ENCODE results near the gene FIG4. TPM values are rescaled to one million over a fixed set of nuclear protein-coding genes. Genes with fewer than 3 reads are reported as not detected.
"Not testable (repeated sequence)": the region's sequence is repeated elsewhere in the genome, so short reads cannot be mapped to it uniquely, and the experiment has no call there.

The FIG4 gene
- total RNA-seq, 1 donor = 27.1 TPM

- no peaks in the 10 kb centered on the region for H3K4me1 ChIP-seq (ENCODE audit: insufficient read depth, low read length)
These were observed 162.3 kb downstream of the FIG4 start for GRCh38 chr6:109853426-109853825.

GRCh38 chr6:109853951-109854350 is 162.9 kb downstream of the FIG4 start:
- TF ChIP-seq CTCF (IDR thresholded peaks at IDR 0.05; ENCODE audit: extremely low read depth, low read depth, low read length) = no peak
- Histone ChIP-seq H3K4me1 (ENCODE audit: insufficient read depth, low read length) (no peaks in the 10 kb centered on the region), H3K36me3 (ENCODE audit: insufficient read depth, low read length) (no peaks in the 10 kb centered on the region), H3K9me3 (ENCODE audit: low read depth, low read length) (no peaks in the 10 kb centered on the region), H3K27me3 (ENCODE audit: insufficient read depth, low read length) (no peaks in the 10 kb centered on the region), H3K79me2 (ENCODE audit: insufficient read depth, low read length) (no peaks in the 10 kb centered on the region), H3K4me3 (ENCODE audit: insufficient read depth, low read length) (no peak overlapping the region), H3K27ac (ENCODE audit: low read depth, low read length) (no peak overlapping the region), H4K20me1 (ENCODE audit: insufficient read depth, low read length) (no peaks in the 10 kb centered on the region), H3K4me2 (ENCODE audit: insufficient read depth, low read length) (no peak overlapping the region), H2AFZ (ENCODE audit: low read length) (no peak overlapping the region)
- no peak for DNase-seq (ENCODE audit: insufficient read length, low spot score, missing footprints)

More at GRCh38 chr6:109853426-109853825, 162.3 kb downstream of the FIG4 start:
- H3K27ac ChIP-seq (ENCODE audit: low read depth, low read length) = no peak overlapping the region
- no peaks in the 10 kb centered on the region for H3K27me3 ChIP-seq (ENCODE audit: insufficient read depth, low read length)
- no peaks in the 10 kb centered on the region for H3K36me3 ChIP-seq (ENCODE audit: insufficient read depth, low read length)
- H2AFZ ChIP-seq (ENCODE audit: low read length) = no peak overlapping the region
- DNase-seq (ENCODE audit: insufficient read length, low spot score, missing footprints) = no peak
- H3K9me3 ChIP-seq (ENCODE audit: low read depth, low read length) = no peaks in the 10 kb centered on the region
- no peak overlapping the region for H3K4me3 ChIP-seq (ENCODE audit: insufficient read depth, low read length)
- H3K4me2 ChIP-seq (ENCODE audit: insufficient read depth, low read length) = no peak overlapping the region
- H4K20me1 ChIP-seq (ENCODE audit: insufficient read depth, low read length) = no peaks in the 10 kb centered on the region
- TF ChIP-seq CTCF (IDR thresholded peaks at IDR 0.05; ENCODE audit: extremely low read depth, low read depth, low read length) = no peak
- no peaks in the 10 kb centered on the region for H3K79me2 ChIP-seq (ENCODE audit: insufficient read depth, low read length)

DNA sequence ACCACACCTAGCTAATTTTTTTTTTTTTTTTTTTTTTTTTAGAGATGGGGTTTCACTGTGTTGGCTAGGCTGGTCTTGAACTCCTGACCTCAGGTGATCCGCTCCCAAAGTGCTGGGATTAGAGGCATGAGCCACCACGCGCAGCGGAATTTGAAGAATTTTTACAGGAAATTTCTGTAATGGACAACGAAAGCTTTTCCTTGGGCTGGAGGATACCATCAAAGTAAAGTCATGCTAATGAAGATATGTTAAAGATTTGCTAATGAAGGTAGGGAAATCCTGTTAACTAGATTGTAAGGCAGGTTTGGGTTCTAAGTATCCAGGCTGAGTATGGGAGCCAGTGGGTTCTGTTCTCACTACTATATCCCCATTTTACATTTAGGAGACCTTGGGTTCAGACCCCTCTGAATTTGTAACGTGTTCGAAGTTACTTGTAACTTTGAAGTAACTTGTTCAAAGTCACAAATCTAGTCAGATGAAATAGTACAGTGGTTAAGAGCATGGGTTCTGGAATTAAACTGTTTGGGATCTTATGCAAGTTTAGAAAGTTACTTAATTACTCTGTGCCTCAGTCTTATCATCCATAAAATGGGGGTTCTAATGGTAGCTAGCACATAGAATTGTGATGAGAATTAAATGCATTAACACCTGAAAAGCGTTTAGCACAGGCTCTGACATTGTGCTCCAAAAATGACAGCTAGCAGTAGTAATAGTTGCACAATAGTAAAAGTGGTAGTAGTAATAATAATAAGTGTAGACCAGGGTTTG is 163.6 kb downstream of the FIG4 start:
- H3K9me3 ChIP-seq (ENCODE audit: low read depth, low read length) = no peaks in the 10 kb centered on the region
- H3K4me2 ChIP-seq (ENCODE audit: insufficient read depth, low read length) = no peak overlapping the region
- no peak overlapping the region for H3K27ac ChIP-seq (ENCODE audit: low read depth, low read length)
- H3K27me3 ChIP-seq (ENCODE audit: insufficient read depth, low read length) = no peaks in the 10 kb centered on the region
- DNase-seq (ENCODE audit: insufficient read length, low spot score, missing footprints) = no peak
- no peak overlapping the region for H3K4me3 ChIP-seq (ENCODE audit: insufficient read depth, low read length)
- no peaks in the 10 kb centered on the region for H3K79me2 ChIP-seq (ENCODE audit: insufficient read depth, low read length)
- H3K36me3 ChIP-seq (ENCODE audit: insufficient read depth, low read length) = no peaks in the 10 kb centered on the region
- no peak for TF ChIP-seq CTCF (IDR thresholded peaks at IDR 0.05; ENCODE audit: extremely low read depth, low read depth, low read length)
- H4K20me1 ChIP-seq (ENCODE audit: insufficient read depth, low read length) = no peaks in the 10 kb centered on the region
- no peak overlapping the region for H2AFZ ChIP-seq (ENCODE audit: low read length)
- no peaks in the 10 kb centered on the region for H3K4me1 ChIP-seq (ENCODE audit: insufficient read depth, low read length)

DNA sequence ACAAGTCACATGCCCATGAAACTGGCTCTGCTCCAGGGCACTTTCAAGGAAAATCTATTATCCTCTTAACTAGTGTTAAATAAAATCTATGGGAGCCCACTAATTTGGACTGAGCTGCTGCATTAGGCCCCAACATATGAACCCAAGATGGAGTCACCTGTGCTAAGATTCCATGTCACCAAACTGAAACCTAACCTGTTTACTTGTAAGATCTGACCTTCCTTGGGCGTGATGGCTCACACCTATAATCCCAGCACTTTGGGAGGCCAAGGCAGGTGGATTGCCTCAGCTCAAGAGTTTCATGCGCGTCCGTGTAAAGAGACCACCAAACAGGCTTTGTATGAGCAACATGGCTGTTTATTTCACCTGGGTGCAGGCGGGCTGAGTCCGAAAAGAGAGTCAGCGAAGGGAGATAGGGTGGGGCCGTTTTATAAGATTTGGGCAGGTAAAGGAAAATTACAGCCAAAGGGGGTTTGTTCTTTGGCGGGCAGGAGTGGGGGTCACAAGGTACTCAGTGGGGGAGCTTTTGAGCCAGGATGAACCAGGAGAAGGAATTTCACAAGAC is 164.5 kb downstream of the FIG4 start:
- H3K36me3 ChIP-seq (ENCODE audit: insufficient read depth, low read length); H3K4me3 ChIP-seq (ENCODE audit: insufficient read depth, low read length); H2AFZ ChIP-seq (ENCODE audit: low read length); H3K4me2 ChIP-seq (ENCODE audit: insufficient read depth, low read length); H3K79me2 ChIP-seq (ENCODE audit: insufficient read depth, low read length); H4K20me1 ChIP-seq (ENCODE audit: insufficient read depth, low read length); H3K27ac ChIP-seq (ENCODE audit: low read depth, low read length); DNase-seq (ENCODE audit: insufficient read length, low spot score, missing footprints); H3K4me1 ChIP-seq (ENCODE audit: insufficient read depth, low read length); H3K27me3 ChIP-seq (ENCODE audit: insufficient read depth, low read length); H3K9me3 ChIP-seq (ENCODE audit: low read depth, low read length): not testable (repeated sequence)
